ENCODE measurements around the gene MYO18A.

MYO18A gene

DNA sequence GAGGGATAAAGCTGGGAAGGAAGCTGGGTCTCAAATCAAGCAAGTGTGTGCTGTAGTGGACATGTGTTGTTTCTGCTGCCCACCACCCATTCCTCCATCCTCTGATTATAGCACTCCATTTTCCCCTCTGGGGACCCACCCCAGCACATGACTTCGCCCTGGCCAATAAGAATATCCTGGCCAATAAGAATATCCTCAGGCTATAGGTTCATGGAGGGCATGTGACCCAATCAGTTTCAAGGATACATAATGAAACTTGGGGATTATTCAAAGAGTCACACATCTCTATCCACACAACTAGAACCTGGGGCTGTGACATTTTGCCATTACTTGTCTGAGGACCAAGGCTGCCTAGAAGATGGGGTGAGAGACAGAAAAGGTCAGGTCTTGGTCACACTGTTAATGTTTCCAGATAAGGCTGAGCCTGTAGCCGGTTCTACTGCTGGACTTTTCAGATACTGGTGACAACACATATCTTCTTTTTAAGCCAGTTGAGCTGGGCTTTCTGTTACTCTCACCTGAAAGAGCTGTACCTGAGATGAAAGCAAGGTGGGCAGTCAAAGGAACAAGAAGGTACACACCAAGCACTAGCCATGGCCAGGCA is 33.7 kb downstream of the MYO18A start:
- no peak for DNase-seq

DNA sequence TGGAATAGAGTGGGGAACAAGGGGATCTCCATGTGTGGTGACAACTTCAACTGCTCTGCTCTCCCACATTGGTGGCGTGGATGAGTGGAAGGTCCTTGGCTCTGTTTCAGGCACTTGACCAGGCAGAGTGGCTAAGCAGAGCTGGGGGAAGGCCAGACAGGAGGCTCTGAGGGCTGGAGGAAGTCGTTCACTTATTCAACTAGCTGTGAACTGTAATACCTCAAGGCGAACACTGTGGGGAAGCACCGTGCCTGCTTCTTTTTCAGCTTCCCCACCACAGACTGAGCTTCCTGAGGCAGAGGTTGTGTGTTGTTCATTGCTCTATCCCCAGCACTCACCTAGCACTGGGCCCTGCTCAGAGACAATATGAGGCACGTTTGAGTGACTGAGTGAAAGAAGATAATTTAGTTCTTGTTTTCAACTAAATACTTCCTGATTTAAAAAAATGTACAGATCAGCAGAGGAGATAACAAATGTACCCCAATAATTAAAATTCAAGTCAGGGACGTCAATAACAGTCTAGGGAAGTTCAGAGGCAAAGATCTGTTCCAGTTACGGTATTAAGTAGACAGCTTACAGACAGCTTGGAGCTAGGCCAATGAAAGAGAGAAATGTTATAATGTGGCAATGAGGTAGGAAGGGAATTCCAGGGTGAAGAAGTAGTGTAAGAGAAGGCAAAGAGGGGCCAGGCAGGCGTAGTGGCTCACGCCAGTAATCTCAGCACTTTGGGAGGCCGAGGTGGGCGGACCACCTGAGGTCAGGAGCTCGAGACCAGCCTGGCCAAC is 34.7 kb downstream of the MYO18A start:
- peak; percentile 74 for DNase-seq

DNA sequence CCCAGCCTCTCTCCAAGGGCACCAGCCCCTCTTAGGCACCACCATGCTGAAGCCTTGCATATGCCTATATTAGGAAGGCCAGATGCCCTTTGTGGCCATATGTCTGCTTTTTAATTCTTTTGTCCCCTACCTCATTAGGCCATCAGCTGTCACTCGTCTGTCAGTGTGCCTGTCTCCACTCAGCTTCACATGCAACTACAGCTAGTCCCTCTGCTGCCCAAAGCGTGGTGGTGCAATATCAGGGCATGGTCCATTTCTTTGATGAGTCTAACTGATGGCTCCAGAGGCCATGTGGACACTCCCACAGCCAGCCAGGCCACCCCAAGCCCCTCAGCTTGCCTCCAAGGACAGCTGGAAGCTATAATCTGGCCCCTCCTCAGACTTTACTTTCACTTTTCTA is 36.3 kb downstream of the MYO18A start:
- DNase-seq: no peak

DNA sequence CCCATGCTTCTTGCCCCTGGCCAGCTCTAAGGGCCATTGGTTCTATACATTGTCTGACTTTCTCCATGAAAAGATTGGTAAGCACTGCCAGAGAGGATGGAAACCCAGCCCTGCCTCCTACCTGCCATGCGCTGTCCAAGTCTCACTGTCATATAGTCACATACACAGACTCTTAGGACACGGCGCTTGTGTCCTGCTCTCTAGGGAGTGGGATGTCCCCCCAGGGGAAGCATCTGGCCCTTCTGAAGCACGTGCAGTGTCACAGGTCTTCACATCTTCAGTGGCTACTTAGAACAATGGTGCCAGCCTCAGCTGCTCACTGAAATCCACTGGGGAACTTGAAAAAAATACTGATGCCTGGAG is 38.7 kb downstream of the MYO18A start:
- no peak for DNase-seq

DNA sequence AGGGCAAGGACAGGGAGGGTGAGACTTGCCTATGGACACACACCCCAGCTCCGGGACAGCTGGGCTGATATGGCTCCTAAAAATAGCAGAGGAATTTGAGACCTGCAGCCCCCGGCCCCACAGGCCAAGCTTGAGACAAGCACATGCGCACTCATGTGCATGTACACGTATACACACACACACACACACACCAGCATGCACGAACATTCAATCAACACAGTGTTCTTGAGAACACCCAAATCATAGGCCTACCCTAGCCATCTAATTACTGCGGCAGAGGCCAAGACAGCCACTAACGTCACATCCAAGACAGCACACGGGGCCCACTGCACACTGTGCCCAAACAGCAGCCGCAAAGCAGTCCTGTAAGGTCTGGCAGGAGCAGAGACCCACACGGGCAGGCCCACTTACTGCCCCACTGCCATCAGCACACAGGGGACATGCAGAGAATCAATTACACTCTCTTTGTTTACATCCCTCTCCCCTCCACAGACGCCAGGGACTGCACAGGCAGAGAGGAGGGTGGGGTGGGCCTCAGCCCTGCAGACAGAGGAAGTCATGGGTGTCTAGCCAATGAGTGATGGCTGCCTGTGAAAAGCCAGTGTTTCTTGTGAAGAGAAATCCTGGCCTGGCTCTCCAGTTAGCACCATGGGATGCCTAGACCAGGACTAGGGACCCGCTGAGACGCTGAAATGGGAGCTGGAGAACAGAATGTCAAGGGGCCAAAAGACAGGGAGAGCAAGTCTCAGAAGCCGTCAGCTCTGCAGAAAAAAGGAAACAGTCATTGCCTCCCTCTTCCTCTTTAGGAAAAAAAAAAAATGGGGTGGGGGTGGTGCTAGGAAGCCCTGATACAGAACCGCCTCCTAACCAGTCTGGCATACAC is 39.3 kb downstream of the MYO18A start:
- DNase-seq: no peak

- peak; percentile 49 for DNase-seq
These were observed 40.1 kb downstream of the MYO18A start for GRCh38 chr17:29140051-29140621.

DNA sequence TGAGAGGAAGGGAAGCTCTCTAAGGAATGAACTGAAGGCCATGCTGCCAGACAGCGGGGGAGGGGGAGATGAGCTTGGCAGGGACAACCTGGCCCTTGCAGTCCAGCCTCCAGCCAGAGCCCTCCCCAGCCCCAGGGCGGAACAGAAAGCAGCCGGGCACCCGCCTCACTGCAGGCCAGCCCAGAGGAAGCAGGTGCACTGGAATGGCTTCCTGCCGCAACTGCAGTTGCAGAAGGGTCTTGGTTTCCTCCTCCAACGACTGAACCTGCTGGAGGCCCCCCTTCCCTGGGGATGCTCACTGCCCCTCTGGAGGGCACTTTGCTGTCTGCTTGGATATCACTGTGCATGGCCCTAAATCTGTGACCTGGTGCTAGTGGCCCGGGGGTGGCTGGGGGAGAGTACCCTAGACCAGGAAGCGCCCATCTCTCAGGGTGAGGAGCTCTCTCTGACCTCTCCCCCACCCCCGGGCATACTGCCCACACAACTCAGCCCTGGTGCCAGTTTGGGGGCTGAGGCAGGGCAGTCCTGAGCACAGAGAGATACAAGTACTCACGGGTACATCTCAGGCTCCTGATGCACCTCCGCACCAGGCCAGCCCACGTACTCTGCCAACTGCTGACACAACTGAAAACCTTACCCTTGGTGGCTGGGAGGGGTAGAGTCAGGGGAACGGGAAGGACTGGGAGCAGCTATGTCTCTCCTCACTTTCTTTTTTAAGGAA is 41.1 kb downstream of the MYO18A start:
- no peak for DNase-seq

GRCh38 chr17:29138184-29138955 is 41.8 kb downstream of the MYO18A start:
- DNase-seq: no peak

DNA sequence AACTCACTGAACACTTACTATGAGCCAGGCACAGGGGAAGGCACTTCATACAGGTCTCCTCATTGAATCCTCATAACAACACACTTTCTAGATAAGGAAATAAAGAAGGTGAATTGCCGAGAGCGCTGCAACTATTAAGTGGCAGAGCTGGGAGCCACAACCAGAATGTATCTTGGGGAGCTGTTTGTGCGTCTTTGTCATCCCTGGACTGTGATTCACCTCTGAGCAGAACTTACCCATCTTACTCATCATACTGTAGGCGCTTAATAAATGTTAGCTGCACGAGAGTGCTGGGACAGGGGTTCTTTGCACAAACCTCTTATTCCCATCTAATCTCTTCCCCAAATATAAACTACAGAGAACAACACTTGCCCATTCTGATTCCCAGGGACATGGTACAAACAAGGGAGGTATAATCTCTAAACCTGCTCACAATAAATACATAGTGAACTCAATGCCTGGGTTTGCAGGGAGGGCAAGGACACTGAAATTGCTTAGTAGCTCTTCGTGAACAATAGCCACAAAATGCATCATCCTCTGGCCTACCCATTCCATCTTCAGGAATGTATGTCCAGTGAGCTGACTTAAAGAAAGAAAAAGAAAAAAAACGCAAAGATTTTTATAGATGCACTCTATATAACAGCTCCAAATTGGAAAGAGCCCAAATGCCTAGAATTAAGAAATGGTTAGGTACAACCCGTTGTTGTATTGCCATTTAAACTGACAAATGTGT is 43.0 kb downstream of the MYO18A start:
- no peak for DNase-seq

DNA sequence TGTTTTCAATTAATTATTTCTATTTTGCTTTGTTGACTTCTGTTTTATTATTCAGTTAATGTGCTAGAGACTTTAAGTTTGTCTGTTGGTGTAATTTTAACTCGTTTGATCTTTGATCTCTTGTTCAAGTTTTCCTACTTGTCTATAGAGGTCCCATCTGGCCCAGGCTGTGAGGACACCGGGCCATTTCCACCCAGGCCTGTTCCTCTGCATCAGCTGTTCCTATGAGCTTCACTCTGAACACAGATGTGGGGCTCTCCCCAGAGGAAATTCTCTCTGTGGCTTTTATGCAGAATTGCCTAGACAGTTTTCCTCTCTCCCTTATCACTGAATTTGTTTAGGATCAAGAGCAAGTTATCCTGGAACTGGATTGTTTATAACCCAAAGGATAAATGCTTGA is 44.7 kb downstream of the MYO18A start:
- no peak for DNase-seq

DNA sequence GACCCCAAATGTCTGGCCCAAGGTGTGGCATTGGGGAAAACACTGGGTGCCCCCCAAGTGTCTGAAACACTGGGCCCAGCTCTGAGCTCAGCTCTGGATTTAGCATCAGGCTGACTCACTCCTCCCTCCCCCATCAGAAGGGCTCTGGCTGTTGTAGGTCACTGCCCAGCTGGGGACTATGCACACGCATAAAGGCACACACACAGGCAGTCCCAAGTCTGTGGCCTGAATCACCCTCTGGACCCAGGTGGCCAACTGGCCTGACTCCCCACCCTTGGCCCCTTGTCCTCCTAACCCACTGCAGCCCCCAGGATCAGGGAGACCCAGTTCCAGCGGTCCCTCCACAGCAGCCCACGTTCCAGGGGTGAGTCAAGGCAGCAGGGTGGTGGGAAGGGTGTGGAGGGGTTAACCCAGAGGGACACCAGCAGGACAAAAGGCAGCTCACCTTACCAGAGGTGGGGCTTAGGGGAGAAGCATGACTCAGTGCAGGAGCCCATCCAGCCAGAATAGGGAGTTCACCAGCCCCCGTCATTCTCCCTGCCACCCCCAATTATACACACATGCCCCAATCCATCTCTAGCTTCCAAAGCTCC is 47.0 kb downstream of the MYO18A start:
- DNase-seq: peak; percentile 57

- peak; percentile 82 for DNase-seq
These were observed 48.1 kb downstream of the MYO18A start for GRCh38 chr17:29131814-29132682.

GRCh38 chr17:29129731-29130130 is 50.5 kb downstream of the MYO18A start:
- DNase-seq: no peak

DNA sequence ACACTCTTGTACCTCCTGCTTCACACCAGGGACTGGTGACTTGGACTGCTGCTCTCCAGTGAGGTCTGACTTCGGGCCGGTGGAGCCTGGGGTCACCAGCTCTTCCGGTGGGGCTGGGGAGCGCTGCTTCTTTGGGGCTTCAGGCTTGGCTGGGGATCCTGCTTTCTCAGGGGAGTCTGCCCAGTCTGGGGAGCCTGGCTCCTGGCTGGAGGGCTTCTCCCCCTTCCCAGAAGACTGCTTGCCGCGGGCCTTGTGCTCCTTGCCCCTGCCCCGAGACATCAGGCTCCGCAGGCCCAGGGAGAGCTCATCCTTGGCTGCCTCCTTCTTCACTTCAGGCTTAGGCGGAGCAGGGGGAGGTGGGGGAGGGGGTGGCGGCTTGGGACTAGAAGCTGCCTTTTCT is 52.4 kb downstream of the MYO18A start:
- no peak for DNase-seq

- DNase-seq: no peak
These were observed 53.8 kb downstream of the MYO18A start for GRCh38 chr17:29126268-29126930.

- no peak for DNase-seq
These were observed 54.5 kb downstream of the MYO18A start for GRCh38 chr17:29125651-29126050.

DNA sequence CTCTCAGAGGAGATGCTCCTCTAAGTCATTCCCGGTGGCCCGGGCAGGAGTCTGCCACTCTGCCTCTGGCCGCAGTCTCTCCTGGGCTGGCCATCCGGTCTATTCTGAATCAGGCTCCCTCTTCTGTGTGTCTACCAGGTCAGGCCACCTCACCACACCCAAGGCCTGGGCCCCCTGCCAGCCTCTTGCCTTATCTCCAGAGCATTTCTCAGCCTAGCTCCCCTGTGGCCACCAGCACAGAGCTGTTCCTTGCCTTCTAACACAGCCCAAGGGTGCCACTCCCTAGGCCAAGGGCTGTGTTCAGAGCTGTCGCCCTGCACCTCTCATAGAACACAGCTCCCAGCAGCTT is 55.3 kb downstream of the MYO18A start:
- no peak for DNase-seq

DNA sequence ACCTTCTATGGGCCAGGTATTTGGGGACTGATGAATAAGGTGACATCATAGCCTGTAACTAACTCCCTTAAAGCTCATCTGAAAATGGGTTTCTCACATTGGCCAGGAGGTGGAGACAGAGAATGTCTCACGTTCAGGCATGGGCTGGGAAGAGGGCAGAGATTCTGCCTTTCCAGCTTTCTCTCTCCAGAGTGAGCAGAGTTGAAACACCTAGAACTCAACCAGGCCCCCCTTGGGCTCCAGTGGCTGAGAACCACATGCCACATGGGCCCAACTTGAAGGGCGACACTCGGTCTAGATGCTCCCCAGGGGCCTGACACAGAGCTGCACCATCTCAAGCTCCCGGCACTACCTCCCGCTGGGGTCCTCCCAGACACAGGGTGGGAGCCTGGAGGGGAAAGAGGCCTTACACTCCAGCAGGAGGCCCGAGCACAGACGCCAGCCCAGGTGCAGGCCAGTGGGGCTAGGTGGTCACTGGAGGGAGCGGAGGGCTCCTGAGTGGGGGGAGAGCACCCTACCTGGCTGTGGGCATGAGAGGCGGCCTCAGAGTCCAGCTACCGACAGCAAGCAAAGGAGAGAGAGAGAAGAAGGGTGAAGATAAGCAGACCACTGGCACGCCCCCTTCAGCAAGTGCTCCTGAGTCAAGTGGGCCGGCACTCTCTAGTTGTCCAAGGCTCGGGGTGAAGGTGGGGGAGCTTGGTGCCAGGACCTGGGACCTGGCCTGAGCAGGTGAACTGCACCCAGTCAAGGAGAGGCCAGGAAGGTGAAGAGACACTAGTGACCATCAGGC is 55.9 kb downstream of the MYO18A start:
- DNase-seq: peak; percentile 78

Data from fibroblast of upper back skin (primary cell).